Measurements from ENCODE around the gene USPL1.
"Not testable (repeated sequence)": the region's sequence is repeated elsewhere in the genome, so short reads cannot be mapped to it uniquely, and the experiment has no call there.

Gene USPL1

GRCh38 chr13:30616927-30617314 lies 799 bp upstream of the USPL1 start:
- peak; percentile 91 for DNase-seq

- DNase-seq, result no peak
Observed at GRCh38 chr13:30618186-30618929, 638 bp downstream of the USPL1 start.

GRCh38 chr13:30618930-30619279 lies 1.2 kb downstream of the USPL1 start:
- no peak for DNase-seq

- no peak for DNase-seq
Observed at GRCh38 chr13:30619731-30620130, 2.0 kb downstream of the USPL1 start.

GRCh38 chr13:30620941-30621340 lies 3.2 kb downstream of the USPL1 start:
- DNase-seq, result no peak

- no peak for DNase-seq
Observed at GRCh38 chr13:30622551-30622950, 4.8 kb downstream of the USPL1 start.

GRCh38 chr13:30623392-30623791 lies 5.7 kb downstream of the USPL1 start:
- DNase-seq, result no peak

- no peak for DNase-seq
Observed at GRCh38 chr13:30624630-30625029, 6.9 kb downstream of the USPL1 start.

GRCh38 chr13:30629527-30629926 lies 11.8 kb downstream of the USPL1 start:
- DNase-seq, result no peak

- DNase-seq, result no peak
Observed at GRCh38 chr13:30633861-30634260, 16.1 kb downstream of the USPL1 start.

GRCh38 chr13:30634838-30635237 lies 17.1 kb downstream of the USPL1 start:
- no peak for DNase-seq

- no peak for DNase-seq
Observed at GRCh38 chr13:30638301-30638700, 20.6 kb downstream of the USPL1 start.

GRCh38 chr13:30639671-30640070 lies 22.0 kb downstream of the USPL1 start:
- peak; percentile 71 for DNase-seq

GRCh38 chr13:30641173-30641572 lies 23.5 kb downstream of the USPL1 start:
- DNase-seq, result not testable (repeated sequence)

- DNase-seq, result no peak
Observed at GRCh38 chr13:30645629-30646028, 27.9 kb downstream of the USPL1 start.

GRCh38 chr13:30647420-30647819 lies 29.7 kb downstream of the USPL1 start:
- no peak for DNase-seq

GRCh38 chr13:30647824-30648521 lies 30.3 kb downstream of the USPL1 start:
- no peak for DNase-seq

GRCh38 chr13:30648522-30649012 lies 30.8 kb downstream of the USPL1 start:
- no peak for DNase-seq

GRCh38 chr13:30651648-30652047 lies 33.9 kb downstream of the USPL1 start:
- peak; percentile 8 for DNase-seq

- DNase-seq, result no peak
Observed at GRCh38 chr13:30652746-30653386, 35.1 kb downstream of the USPL1 start.

- no peak for DNase-seq
Observed at GRCh38 chr13:30654430-30654829, 36.7 kb downstream of the USPL1 start.

GRCh38 chr13:30656178-30656577 lies 38.5 kb downstream of the USPL1 start:
- no peak for DNase-seq

GRCh38 chr13:30659980-30660379 lies 42.3 kb downstream of the USPL1 start:
- DNase-seq, result no peak

- DNase-seq, result no peak
Observed at GRCh38 chr13:30660796-30661195, 43.1 kb downstream of the USPL1 start.

Measured in fibroblast of skin of scalp (primary cell).